ENCODE results near the gene MPPED1.

Gene MPPED1

DNA sequence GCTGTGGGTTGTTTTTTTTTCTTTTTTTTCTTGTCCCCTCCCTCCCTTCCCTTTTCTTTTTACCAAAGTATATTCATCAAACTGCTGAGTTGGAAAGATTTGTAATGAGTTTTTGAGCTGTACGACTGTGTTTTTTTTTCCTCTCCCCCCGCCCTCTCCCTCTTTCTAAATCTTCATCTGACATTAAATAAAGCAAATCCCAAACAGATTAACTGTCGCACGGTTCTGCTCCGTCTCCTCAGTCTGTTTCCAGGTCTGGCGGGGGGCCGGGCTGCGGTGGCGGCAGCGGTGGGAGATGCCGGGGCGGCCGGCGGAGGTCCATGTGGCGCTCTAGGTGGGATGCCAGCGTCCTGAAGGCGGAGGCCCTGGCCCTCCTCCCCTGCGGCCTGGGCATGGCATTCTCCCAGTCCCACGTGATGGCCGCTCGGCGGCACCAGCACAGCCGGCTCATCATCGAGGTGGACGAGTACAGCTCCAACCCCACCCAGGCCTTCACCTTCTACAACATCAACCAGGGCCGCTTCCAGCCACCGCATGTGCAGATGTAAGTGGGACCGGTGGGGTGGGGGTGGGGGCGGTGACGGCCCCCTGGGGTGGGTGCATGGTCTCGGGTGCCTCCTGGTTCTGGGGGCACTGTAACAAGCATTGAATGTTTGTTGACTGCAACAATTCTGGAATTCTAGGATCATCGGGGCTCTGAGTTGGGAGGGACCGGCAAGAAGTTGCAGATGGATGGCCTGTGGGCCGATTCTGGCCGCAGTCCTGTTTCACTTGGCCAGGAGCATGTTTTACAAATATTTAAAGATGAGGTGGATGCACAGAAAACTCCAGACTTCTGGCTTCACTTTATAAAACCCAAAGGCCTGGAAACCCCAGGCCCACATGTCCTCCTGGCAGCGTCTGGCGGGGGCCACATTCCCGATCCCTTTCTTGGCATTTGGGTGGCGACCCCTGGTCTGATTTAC lies 13.1 kb downstream of the MPPED1 start:
- intact Hi-C loops (cut with DNase I; ENCODE audit: low total_unique reads): no loop called here
- Histone ChIP-seq H3K36me3 (no peaks in the 10 kb centered on the region), H3K9me3 (no peaks in the 10 kb centered on the region), H3K27me3 (peaks cover 0 to 89% of the 10 kb centered on the region in 2 donors), H3K27ac (no peak overlapping the region), H3K4me1 (no peaks in the 10 kb centered on the region), H3K4me3 (no peak overlapping the region)
- TF ChIP-seq, protein P1, sequence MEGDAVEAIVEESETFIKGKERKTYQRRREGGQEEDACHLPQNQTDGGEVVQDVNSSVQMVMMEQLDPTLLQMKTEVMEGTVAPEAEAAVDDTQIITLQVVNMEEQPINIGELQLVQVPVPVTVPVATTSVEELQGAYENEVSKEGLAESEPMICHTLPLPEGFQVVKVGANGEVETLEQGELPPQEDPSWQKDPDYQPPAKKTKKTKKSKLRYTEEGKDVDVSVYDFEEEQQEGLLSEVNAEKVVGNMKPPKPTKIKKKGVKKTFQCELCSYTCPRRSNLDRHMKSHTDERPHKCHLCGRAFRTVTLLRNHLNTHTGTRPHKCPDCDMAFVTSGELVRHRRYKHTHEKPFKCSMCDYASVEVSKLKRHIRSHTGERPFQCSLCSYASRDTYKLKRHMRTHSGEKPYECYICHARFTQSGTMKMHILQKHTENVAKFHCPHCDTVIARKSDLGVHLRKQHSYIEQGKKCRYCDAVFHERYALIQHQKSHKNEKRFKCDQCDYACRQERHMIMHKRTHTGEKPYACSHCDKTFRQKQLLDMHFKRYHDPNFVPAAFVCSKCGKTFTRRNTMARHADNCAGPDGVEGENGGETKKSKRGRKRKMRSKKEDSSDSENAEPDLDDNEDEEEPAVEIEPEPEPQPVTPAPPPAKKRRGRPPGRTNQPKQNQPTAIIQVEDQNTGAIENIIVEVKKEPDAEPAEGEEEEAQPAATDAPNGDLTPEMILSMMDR (IDR thresholded peaks at IDR 0.05): no peak
- no peak for DNase-seq

DNA sequence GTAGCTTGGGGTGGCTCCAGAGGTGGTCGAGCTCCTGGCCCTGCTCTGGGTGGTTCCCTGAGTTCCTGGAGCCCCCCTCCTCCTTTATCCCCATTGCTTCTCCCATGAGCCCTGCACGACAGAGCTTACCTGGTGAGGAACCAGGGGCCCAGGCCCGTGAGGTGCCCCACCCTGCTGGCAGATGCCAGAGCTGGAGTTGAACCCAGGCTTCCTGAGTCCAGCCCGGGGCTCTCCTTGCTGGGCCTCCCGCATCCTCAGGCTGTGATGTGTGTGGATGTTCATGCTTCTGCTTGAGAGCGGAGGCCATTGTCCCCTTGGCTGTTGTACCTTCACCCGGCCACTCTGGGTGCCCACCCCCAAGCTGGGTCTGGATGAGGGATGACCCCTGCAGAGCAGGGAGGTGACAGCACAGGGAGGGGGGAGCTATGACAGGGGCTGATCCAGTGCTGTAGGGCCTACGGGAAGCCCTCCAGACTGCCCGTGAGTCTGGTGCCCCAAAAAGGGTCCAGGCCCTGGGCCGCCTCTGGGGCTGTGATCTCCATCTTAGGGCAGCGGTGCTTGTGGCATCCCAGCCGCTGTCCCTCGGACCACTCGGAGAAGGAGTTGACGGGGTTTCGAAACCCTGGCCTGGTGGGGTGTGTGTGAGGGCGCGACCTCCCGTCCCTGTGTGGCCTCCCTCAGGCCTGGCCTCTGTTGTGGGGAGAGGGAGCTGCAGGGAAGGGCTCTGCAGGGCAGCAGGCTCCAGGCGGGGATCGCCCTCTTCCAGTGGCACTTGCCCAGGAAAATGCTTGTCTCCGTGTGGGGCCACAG lies 14.4 kb downstream of the MPPED1 start:
- H3K4me3 ChIP-seq: no peak overlapping the region
- H3K9me3 ChIP-seq: no peaks in the 10 kb centered on the region
- TF ChIP-seq, protein P1 (IDR thresholded peaks at IDR 0.05): no peak
- DNase-seq: no peak
- no peaks in the 10 kb centered on the region for H3K36me3 ChIP-seq
- intact Hi-C loops (cut with DNase I; ENCODE audit: low total_unique reads): no loop called here
- H3K4me1 ChIP-seq: no peaks in the 10 kb centered on the region
- H3K27me3 ChIP-seq: peaks cover 0 to 86% of the 10 kb centered on the region in 2 donors
- H3K27ac ChIP-seq: no peak overlapping the region

DNA sequence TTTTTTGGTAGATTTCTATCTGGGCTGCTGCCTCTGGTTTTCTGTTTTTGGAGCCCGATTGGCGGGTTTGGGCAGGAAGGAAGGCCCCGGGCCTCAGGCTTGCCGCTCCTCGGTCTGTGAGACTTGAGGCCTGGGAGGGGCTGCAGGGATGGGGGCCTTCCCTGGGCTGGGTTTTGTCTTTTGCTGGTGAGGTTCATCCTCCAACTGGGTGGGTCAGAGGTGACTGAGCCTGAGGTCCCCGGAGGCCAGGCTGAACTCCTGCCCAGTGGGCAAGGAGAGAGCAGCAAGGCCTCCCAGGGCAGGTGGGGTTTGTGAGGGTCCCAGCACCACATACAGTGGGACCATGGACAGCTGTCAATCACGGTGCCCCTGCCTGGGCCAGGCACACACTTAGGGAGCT lies 15.0 kb downstream of the MPPED1 start:
- TF ChIP-seq, protein P1 (IDR thresholded peaks at IDR 0.05): no peak
- Histone ChIP-seq H3K4me3 (no peak overlapping the region), H3K27ac (no peak overlapping the region), H3K27me3 (peaks cover 0 to 86% of the 10 kb centered on the region in 2 donors), H3K36me3 (no peaks in the 10 kb centered on the region), H3K9me3 (no peaks in the 10 kb centered on the region), H3K4me1 (no peaks in the 10 kb centered on the region)
- intact Hi-C loops (cut with DNase I; ENCODE audit: low total_unique reads): no loop called here
- no peak for DNase-seq

DNA sequence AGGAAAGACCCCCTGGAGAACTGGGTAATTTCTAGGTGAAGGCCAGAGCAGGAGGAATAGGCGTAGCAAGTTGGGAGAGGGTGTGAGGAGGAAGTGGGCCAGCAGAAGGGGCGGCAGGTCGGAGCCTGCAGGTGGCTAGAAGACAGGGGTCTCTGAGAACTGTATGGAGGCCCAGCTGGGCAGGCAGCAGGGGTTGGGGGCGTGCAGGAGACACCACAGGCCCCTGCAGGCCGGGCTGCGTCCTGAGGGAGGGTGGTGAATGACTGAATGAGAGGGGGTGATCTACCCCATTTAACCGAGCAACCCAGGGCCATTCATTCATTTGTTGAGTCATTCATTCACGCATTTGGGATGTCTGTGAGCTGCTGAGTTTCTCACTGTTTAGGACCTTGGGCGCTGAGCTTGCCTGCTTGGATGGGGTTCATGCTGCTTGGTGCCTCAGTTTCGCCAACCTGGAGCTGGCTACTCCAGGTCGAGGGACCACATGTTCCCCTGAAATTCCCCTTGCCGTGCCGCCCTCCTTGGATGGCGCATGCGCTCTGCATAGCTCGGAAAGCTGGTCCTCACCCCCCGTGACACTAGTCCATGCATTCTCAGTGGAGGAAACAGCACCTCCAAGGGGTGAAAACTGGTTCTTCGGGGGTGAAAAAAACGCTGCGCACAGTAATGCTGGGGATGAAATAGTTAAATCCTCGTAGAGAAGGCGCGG lies 15.6 kb downstream of the MPPED1 start:
- Histone ChIP-seq H3K4me1 (no peaks in the 10 kb centered on the region), H3K27ac (no peak overlapping the region), H3K36me3 (no peaks in the 10 kb centered on the region), H3K27me3 (peaks cover 0 to 83% of the 10 kb centered on the region in 2 donors), H3K9me3 (no peaks in the 10 kb centered on the region), H3K4me3 (no peak overlapping the region)
- DNase-seq: no peak
- TF ChIP-seq, protein P1 (IDR thresholded peaks at IDR 0.05): no peak
- intact Hi-C loops (cut with DNase I; ENCODE audit: low total_unique reads): no loop called here

DNA sequence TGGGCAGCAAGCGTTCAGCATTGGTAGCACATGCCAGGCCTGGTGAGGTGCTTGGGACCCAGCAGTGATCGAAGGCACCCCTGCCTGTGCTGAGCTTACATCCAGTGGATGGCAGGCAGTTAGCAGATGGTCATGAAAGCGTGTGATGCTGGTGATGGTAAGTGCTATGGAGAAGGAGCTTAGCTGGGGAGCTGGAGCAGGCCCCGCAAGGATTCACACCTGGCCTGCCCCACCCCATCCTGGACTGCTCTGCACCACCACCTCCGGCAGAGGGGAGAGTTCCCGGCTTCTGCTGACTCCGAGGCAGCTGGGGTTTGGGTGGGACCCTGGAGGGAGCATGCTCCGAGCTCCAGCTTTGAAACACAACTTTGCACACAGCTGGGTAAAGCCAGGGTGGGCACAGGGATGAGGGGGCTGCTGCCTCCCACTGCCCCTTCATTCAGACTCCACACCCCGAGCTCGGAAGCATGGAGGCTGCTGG lies 16.2 kb downstream of the MPPED1 start:
- Histone ChIP-seq H3K36me3 (no peaks in the 10 kb centered on the region), H3K27ac (no peak overlapping the region), H3K9me3 (no peaks in the 10 kb centered on the region), H3K4me1 (no peaks in the 10 kb centered on the region), H3K27me3 (peaks cover 0 to 81% of the 10 kb centered on the region in 2 donors), H3K4me3 (no peak overlapping the region)
- TF ChIP-seq, protein P1 (IDR thresholded peaks at IDR 0.05): no peak
- intact Hi-C loops (cut with DNase I; ENCODE audit: low total_unique reads): no loop called here
- DNase-seq: no peak
